A673 (cell line): ENCODE measurements around the gene PTPRK. TPM values are rescaled to one million over a fixed set of nuclear protein-coding genes. Genes with fewer than 3 reads are reported as not detected.
"Not testable (repeated sequence)": the region's sequence is repeated elsewhere in the genome, so short reads cannot be mapped to it uniquely, and the experiment has no call there.

Experiments
- BruUV-seq: library from RNA; stranded (reverse); fragments of 400-500 nt; replicated peaks from 2 replicates; lab custom pipeline; 2021; lab: Mats Ljungman, UMichigan
- CTCF ChIA-PET: fragments of 300-600 bp; sonication (Branson Sonifier 250); formaldehyde crosslinking; loops from one replicate; lab custom pipeline; 2022; ENCODE audit warnings: antibody characterized with exemption; lab: Charles Lee
- POLR2A ChIA-PET: fragments of 300-600 bp; sonication (Branson Sonifier 250); formaldehyde crosslinking; loops from one replicate; lab custom pipeline; 2022; ENCODE audit warnings: antibody characterized with exemption; ENCODE audit not compliant: low non-redundant PET; lab: Charles Lee
- DNase-seq: peaks from one replicate; pipeline ENCODE4 v3.0.0-alpha.2; 2015; ENCODE audit warnings: low spot score
- H3K27ac ChIP-seq: fragments of 200-600 bp; sonication (generic); 2 replicates; pipeline ENCODE4 v1.5.1; 2016; ENCODE audit warnings: mixed run types, low read depth, mild to moderate bottlenecking, mixed read lengths, antibody characterized with exemption, low read length; ENCODE audit not compliant: poor library complexity, severe bottlenecking
- H3K27me3 ChIP-seq: fragments of 200-600 bp; sonication (generic); replicated peaks from 2 replicates; pipeline ENCODE4 v1.6.1; 2017; ENCODE audit warnings: mixed run types, low read depth, mild to moderate bottlenecking, mixed read lengths, antibody characterized with exemption, low read length; ENCODE audit not compliant: insufficient read depth, poor library complexity
- H3K36me3 ChIP-seq: fragments of 200-600 bp; sonication (generic); 2 replicates; pipeline ENCODE4 v1.6.1; 2016; ENCODE audit warnings: mixed run types, mild to moderate bottlenecking, mixed read lengths, antibody characterized with exemption, low read length; ENCODE audit not compliant: insufficient read depth, poor library complexity, severe bottlenecking
- H3K4me1 ChIP-seq: fragments of 200-600 bp; sonication (generic); 2 replicates; pipeline ENCODE4 v1.6.1; 2017; ENCODE audit warnings: mixed run types, mild to moderate bottlenecking, mixed read lengths, antibody characterized with exemption, low read length; ENCODE audit not compliant: insufficient read depth, poor library complexity, severe bottlenecking
- H3K4me3 ChIP-seq: fragments of 200-600 bp; sonication (generic); 2 replicates; pipeline ENCODE4 v1.5.1; 2016; ENCODE audit warnings: low read depth, mixed run types, mild to moderate bottlenecking, mixed read lengths, low read length; ENCODE audit not compliant: poor library complexity, severe bottlenecking
- H3K9me3 ChIP-seq: fragments of 200-600 bp; sonication (generic); 2 replicates; pipeline ENCODE4 v1.6.1; 2016; ENCODE audit warnings: mixed run types, low read depth, mild to moderate bottlenecking, mixed read lengths, antibody characterized with exemption, low read length; ENCODE audit not compliant: poor library complexity, severe bottlenecking
- EZH2 ChIP-seq: fragments of 200-600 bp; sonication (generic); IDR thresholded peaks from 2 replicates; pipeline ENCODE4 v1.6.1; 2017; ENCODE audit warnings: borderline replicate concordance, low read depth, mild to moderate bottlenecking, mixed read lengths, antibody characterized with exemption, low read length; ENCODE audit not compliant: poor library complexity, severe bottlenecking
- intact Hi-C: fragments of 100-400 bp; cut with micrococcal nuclease; formaldehyde crosslinking; loops from one replicate; pipeline ENCODE4 v1.10.0; 2022; ENCODE audit not compliant: unreplicated experiment
- total RNA-seq: library from RNA; stranded (reverse); gene quantifications from 2 replicates; pipeline ENCODE4 v1.2.3, GENCODE V29; 2021
- TF ChIP-seq, protein P1 (sequence below): fragments of 300-800, 200-600 bp; sonication (generic); conservative IDR thresholded peaks from 2 replicates; pipeline ENCODE4 v1.5.1; 2017; ENCODE audit warnings: low read depth, mild to moderate bottlenecking, antibody characterized with exemption, low read length, moderate library complexity, mixed read lengths

Gene PTPRK
- total RNA-seq, 1 experiment from 2014 or later = 77.3 TPM

DNA sequence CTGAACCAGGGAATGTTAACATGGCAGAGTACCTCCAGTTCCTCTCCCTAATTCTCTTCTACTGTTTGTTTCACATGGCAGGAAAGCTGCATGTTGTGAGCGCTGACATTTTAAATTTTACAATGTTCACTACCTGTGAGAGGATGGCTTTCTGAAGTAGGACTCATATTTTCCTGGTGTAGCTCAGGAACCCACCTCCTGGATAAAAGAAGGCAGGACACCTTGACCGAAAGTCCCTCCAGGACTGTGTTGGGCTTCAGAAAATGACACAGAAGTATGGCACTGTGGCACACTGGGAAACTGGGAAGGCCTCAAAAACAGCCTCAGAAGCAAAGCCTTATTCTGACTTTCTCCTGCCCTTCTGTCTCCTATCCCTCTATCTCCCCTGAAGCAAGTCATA lies 33.3 kb downstream of the PTPRK start:
- peak; percentile 30 for DNase-seq
- Histone ChIP-seq H3K9me3 (no peaks in the 10 kb centered on the region), H3K27me3 (no peaks in the 10 kb centered on the region), H3K4me1 (peaks cover 23% of the 10 kb centered on the region), H3K4me3 (no peak overlapping the region), H3K27ac (no peak overlapping the region), H3K36me3 (no peaks in the 10 kb centered on the region)
- ChIA-PET CTCF (no interaction called here), POLR2A (no interaction called here)
- TF ChIP-seq, protein P1, sequence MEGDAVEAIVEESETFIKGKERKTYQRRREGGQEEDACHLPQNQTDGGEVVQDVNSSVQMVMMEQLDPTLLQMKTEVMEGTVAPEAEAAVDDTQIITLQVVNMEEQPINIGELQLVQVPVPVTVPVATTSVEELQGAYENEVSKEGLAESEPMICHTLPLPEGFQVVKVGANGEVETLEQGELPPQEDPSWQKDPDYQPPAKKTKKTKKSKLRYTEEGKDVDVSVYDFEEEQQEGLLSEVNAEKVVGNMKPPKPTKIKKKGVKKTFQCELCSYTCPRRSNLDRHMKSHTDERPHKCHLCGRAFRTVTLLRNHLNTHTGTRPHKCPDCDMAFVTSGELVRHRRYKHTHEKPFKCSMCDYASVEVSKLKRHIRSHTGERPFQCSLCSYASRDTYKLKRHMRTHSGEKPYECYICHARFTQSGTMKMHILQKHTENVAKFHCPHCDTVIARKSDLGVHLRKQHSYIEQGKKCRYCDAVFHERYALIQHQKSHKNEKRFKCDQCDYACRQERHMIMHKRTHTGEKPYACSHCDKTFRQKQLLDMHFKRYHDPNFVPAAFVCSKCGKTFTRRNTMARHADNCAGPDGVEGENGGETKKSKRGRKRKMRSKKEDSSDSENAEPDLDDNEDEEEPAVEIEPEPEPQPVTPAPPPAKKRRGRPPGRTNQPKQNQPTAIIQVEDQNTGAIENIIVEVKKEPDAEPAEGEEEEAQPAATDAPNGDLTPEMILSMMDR = peak; percentile 29; the same call in 1 of the 2 replicates
- no peak for TF ChIP-seq EZH2
- no TSS peak for BruUV-seq
- intact Hi-C loops = no loop called here

DNA sequence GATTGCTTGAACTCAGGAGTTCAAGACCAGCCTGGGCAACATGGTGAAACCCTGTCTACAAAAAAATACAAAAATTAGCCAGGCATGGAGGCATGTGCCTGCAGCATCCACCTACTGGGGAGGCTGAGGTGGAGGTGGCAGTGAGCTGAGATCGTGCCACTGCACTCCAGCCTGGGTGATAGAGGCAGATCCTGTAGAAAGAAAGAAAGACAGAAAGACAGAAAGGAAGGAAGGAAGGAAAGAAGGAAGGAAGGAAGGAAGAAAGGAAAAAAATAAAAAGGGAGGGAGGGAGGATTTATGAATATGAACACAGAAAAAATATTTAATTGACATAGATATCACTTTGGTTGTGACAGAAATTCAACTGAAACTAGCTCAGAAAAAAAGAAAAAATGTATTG lies 33.8 kb downstream of the PTPRK start:
- H3K27ac ChIP-seq, DNase-seq, POLR2A ChIA-PET, H3K27me3 ChIP-seq, H3K4me3 ChIP-seq, BruUV-seq, CTCF ChIA-PET, H3K36me3 ChIP-seq, intact Hi-C loops, H3K9me3 ChIP-seq: not testable (repeated sequence)
- peaks cover 20% of the 10 kb centered on the region for H3K4me1 ChIP-seq

DNA sequence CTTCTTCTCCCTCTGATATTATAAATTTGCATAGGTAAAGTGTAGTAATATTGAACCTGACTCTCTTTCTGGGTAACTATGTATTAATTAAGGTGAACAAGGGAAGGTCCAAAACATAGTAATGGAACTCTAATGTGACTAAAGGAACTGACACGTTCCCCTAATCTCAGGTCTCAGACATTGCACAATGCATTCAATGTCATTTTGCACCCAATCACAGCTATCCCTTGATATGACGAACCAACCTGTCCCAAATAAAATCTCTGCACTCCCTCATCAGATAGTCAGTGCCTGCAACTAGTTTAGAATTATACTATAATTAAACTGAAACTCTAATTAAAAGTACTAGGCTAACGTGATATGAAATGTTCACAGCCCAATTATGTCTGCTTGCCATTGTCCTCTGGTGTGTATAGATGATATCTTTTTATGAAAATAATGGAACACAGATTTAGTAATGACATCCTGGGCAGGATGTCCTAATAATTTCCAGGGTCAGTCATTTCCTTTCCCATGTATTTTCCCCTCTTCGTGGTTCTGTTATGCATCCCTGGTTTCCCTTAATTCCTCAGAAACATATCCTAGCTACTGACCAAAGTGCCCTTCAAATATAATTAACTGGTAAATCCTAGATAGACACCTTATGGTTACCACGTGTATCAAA lies 36.8 kb downstream of the PTPRK start:
- ChIA-PET CTCF (no interaction called here), POLR2A (no interaction called here)
- H3K4me3 ChIP-seq = no peak overlapping the region
- H3K27me3 ChIP-seq = no peaks in the 10 kb centered on the region
- BruUV-seq = no TSS peak
- intact Hi-C loops = no loop called here
- TF ChIP-seq, protein P1 = no peak
- no peak for TF ChIP-seq EZH2
- no peak overlapping the region for H3K27ac ChIP-seq
- peaks cover 4% of the 10 kb centered on the region for H3K4me1 ChIP-seq
- no peak for DNase-seq
- no peaks in the 10 kb centered on the region for H3K9me3 ChIP-seq
- no peaks in the 10 kb centered on the region for H3K36me3 ChIP-seq

- Histone ChIP-seq H3K27ac (no peak overlapping the region), H3K9me3 (no peaks in the 10 kb centered on the region), H3K36me3 (no peaks in the 10 kb centered on the region), H3K27me3 (no peaks in the 10 kb centered on the region), H3K4me1 (peaks cover 4% of the 10 kb centered on the region), H3K4me3 (no peak overlapping the region)
- TF ChIP-seq, protein P1 = no peak
- no peak for TF ChIP-seq EZH2
- no peak for DNase-seq
- intact Hi-C loops = no loop called here
- POLR2A ChIA-PET = no interaction called here
- no TSS peak for BruUV-seq
- CTCF ChIA-PET = no interaction called here
Measured at GRCh38 chr6:128482642-128483041, 37.8 kb downstream of the PTPRK start.
